ENCODE measurements around the gene ZNF784. TPM values are rescaled to one million over a fixed set of nuclear protein-coding genes. Genes with fewer than 3 reads are reported as not detected.

ZNF784 gene
- total and polyA plus RNA-seq, 9 of the 15 experiments (the other 6 are each of a cell fraction or from before 2014, with no cell fraction given) = 0.14 to 6.1 (median 2.1) TPM

DNA sequence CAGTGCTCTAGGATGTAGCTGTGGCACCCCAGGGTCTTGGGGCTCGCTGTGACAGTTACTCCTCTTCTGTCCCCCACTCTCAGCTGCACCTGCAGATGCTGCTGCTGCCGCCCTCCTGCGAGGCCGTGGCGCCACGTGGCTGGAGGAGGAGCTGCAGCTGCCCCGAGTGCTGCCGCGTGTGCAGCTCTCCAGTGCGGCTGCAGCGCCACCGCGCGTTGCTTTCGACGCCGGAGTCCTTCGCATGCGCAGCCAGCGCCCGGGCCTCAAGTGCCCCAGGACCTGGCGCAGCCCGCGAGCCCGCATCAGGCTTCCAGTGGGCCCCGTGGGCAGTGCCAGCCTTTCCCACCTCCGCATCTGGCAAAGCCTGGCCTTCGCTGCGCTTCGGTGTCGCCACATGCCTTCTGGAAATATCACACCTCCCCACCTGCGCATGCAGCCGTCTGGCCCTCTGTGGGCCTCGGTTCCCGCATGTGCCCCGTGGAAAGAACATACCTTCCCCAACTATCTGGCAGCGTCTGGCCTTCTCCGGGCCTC, 15.7 kb upstream of the ZNF784 start (continued):
- TF ChIP-seq RBM34 (IDR thresholded peaks at IDR 0.05; ENCODE audit: borderline replicate concordance, insufficient read depth, low read length) (no peak), FOXM1 (IDR thresholded peaks at IDR 0.05; ENCODE audit: low read depth) (no peak), FOXM1 (CRISPR knock-in tag; IDR thresholded peaks at IDR 0.05; ENCODE audit: low read depth) (peak; percentile 92), ZC3H11A (IDR thresholded peaks at IDR 0.05; ENCODE audit: low read depth, low read length) (no peak), TAF15 (IDR thresholded peaks at IDR 0.05; ENCODE audit: low read depth, low read length) (no peak), ETV5 (CRISPR knock-in tag; IDR thresholded peaks at IDR 0.05; ENCODE audit: low read depth) (peak; percentile 61; the same call in 1 of the 2 replicates), CC2D1A (IDR thresholded peaks at IDR 0.05) (0 out of 2 replicates have a peak, but pooled peaks have one; percentile 10), HDAC2 (IDR thresholded peaks at IDR 0.05) (0 out of 2 replicates have a peak, but pooled peaks have one; percentile 54), MAZ (CRISPR knock-in tag; conservative IDR thresholded peaks at IDR 0.05 in 1 of 2, IDR thresholded peaks at IDR 0.05 in 1 of 2) (peak; percentile 62 to 76), RBFOX2 (IDR thresholded peaks at IDR 0.05; ENCODE audit: low read depth, low read length) (peak; percentile 78), KDM5B (IDR thresholded peaks at IDR 0.05; ENCODE audit: insufficient replicate concordance, low read depth, low read length) (peak; percentile 52), TARDBP (IDR thresholded peaks at IDR 0.05) (no peak), FOXK1 (CRISPR knock-in tag; IDR thresholded peaks at IDR 0.05; ENCODE audit: borderline replicate concordance) (peak; percentile 99), FOXJ2 (tag; IDR thresholded peaks at IDR 0.05) (no peak), HNRNPLL (IDR thresholded peaks at IDR 0.05; ENCODE audit: low read depth, low read length, poor library complexity, severe bottlenecking) (peak; percentile 68), HDAC3 (IDR thresholded peaks at IDR 0.05; ENCODE audit: borderline replicate concordance, partially characterized antibody) (no peak), DIDO1 (tag; IDR thresholded peaks at IDR 0.05; ENCODE audit: low read depth) (no peak), MECOM (CRISPR knock-in tag; IDR thresholded peaks at IDR 0.05) (no peak)
- TF ChIP-seq, protein P1, sequence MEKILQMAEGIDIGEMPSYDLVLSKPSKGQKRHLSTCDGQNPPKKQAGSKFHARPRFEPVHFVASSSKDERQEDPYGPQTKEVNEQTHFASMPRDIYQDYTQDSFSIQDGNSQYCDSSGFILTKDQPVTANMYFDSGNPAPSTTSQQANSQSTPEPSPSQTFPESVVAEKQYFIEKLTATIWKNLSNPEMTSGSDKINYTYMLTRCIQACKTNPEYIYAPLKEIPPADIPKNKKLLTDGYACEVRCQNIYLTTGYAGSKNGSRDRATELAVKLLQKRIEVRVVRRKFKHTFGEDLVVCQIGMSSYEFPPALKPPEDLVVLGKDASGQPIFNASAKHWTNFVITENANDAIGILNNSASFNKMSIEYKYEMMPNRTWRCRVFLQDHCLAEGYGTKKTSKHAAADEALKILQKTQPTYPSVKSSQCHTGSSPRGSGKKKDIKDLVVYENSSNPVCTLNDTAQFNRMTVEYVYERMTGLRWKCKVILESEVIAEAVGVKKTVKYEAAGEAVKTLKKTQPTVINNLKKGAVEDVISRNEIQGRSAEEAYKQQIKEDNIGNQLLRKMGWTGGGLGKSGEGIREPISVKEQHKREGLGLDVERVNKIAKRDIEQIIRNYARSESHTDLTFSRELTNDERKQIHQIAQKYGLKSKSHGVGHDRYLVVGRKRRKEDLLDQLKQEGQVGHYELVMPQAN (IDR thresholded peaks at IDR 0.05; ENCODE audit: borderline replicate concordance) = no peak
- TF ChIP-seq, protein P2, sequence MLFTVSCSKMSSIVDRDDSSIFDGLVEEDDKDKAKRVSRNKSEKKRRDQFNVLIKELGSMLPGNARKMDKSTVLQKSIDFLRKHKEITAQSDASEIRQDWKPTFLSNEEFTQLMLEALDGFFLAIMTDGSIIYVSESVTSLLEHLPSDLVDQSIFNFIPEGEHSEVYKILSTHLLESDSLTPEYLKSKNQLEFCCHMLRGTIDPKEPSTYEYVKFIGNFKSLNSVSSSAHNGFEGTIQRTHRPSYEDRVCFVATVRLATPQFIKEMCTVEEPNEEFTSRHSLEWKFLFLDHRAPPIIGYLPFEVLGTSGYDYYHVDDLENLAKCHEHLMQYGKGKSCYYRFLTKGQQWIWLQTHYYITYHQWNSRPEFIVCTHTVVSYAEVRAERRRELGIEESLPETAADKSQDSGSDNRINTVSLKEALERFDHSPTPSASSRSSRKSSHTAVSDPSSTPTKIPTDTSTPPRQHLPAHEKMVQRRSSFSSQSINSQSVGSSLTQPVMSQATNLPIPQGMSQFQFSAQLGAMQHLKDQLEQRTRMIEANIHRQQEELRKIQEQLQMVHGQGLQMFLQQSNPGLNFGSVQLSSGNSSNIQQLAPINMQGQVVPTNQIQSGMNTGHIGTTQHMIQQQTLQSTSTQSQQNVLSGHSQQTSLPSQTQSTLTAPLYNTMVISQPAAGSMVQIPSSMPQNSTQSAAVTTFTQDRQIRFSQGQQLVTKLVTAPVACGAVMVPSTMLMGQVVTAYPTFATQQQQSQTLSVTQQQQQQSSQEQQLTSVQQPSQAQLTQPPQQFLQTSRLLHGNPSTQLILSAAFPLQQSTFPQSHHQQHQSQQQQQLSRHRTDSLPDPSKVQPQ (CRISPR knock-in tag; IDR thresholded peaks at IDR 0.05; ENCODE audit: borderline replicate concordance) = 0 out of 2 replicates have a peak, but pooled peaks have one; percentile 25
- TF ChIP-seq, protein P3, sequence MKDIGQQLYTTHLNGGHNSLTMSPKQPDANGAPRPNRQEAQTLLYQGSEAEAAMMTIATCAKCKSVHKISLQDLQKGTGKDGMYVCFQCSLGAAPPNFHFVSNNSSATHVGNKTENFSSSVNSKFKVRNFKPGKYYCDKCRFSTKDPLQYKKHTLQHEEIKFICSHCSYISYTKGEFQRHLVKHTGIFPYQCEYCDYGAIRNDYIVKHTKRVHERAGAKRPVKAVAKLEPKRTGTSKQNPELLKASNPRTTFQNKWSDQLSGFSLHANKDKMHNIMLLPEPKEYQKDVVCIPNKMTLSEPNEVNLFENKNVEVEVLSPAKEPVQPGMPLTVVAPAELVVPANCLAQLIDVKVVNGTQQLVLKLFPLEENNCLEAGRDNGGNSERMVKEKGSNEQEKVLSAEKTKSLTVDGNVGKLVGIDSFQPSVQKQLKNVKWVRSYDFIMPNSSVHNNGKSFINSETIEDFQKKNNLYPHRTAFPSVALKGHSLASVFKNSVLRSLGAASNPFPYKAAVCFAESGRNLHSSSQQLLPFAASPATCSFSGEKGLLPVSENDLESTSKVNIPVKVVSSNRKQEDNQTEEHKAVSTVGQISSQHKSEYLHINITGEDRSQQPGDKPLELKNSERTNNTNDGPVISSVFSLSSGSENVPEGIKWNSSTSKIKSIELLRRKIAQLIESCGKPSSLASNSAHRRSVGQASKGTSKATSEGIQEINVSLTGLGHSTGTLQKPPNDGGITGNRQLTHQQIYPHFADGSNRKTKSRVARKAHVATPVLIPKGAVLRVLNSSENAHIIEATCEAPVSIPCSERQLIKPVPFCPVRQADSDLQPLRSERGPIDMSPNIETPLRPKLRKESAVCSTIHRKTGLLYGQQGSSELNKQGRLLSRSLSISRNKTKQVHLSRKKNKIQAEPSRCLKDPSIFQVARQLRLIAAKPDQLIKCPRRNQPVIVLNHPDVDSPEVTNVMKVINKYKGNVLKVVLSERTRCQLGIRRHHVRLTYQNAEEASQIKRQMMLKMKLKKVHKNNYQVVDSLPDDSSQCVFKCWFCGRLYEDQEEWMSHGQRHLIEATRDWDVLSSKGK (CRISPR knock-in tag; IDR thresholded peaks at IDR 0.05) = no peak

All from K562 (cell line).